ENCODE results near the gene PPIP5K1. TPM values are rescaled to one million over a fixed set of nuclear protein-coding genes. Genes with fewer than 3 reads are reported as not detected.

Gene PPIP5K1
- total RNA-seq, 1 experiment from 2014 or later = 7.7 TPM

DNA sequence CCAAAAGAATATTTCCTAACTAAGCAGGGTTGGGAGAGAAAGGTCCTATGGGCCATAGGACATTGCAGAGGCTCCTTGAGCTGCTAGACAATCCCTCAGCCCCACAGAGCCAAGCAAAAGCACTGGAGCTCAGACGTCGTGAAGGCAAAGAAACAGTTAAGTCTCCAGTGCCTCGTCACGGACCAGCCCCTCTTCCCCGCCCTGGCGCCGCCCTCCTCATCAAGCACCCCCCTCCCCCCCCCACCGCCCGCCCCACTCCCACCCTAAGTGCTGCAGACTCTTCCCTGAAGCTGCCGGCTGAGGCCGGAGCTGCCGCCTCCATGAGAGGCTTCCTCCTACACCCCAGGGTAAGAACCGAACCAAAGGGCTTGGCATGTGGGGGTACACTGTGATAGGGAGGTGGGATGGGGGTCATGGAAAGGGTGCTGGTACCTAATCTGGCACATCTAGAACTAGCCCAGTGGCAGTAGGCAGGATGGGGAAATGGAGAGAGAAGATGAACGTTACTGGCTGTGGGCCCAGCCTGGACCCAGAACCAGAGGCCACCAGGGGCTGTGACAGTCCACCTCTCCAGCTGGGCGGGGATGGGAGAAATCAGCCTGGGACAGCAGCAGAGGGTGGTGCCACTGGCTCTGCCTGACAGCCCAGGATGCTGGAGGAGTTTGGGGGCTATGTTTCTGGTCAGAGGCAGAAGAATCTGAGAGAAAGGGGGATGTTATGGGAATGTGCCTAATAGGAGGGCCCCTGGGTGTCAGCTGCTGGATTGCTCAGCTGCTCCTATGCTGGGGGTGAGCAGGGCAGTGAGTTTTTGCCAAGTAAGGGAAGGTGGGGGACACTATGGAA is 72.4 kb downstream of the PPIP5K1 start, which contains the start of gene MAP1A:
Gene MAP1A (plus strand): TSS at position 255 of the 843 bp plus-strand sequence. CDS start 3,866 bp downstream, outside the sequence.
- DNase-seq (ENCODE audit: low spot score) = peak; percentile 60

DNA sequence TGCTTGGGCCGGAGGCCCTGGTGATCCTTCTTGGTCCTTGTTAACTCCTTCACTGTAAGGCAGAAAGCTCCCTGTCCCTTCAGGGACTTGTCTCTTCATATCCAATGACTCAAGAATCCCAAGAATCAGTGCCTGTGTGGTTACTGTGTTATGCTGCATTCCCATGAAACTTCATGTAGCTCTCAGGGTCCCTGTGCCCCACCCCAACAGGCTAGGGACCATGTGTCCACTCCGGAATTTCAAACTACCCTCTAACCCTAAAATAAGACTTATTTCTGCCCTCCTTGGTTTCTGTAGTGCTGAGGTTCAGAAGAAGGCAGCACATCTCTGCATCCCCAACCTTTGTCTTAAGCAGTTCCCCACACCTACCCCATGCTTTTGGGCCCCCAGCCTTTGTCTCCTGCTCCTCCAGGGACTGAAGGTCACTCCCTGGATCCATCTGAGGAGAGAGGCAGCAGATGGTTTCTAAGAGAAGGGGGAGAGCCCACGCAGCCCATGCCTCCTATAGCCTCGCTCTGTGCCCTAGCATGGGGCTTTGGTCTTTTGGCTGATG is 73.1 kb downstream of the PPIP5K1 start:
- peak; percentile 40 for DNase-seq (ENCODE audit: low spot score)

DNA sequence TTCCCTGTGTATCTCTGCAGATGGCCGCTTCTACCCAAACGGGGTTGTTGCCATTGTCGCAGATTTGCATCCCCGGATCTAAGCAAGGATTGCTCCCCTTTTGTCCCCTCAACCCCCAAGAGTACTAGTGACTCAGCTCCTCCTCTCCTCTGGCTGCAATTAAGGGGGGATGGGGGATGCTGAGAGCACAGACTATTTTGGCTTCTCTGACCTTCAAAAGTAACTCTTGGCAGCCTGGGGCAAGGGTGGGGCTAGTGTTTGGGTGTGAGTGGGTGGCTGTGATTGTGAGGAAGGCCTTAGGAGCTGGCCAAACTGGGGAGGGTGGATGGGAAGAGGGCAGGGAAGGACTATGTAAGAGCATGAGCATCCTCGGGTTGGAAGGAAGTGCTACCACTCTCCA is 73.8 kb downstream of the PPIP5K1 start:
- no peak for DNase-seq (ENCODE audit: low spot score)

DNA sequence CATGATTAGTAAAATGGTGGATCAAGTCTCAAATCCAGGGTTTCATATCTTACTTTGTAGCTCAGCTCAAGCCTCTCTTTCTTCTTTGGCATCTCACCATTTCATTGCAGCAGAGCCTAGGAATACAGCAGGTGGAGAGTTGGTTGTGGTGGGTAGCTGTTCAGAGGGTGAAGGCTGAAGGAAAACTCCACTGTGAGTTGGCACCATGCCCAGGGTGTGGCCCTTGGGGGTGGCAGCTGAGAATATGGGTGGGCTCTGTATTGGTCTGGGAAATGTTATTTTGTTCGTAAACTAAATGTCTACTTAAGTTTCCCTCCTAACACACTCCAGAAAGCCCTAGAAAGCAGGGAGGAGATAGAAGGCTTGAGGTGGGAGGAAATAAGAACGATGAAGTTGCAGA is 74.3 kb downstream of the PPIP5K1 start:
- DNase-seq (ENCODE audit: low spot score) = no peak

DNA sequence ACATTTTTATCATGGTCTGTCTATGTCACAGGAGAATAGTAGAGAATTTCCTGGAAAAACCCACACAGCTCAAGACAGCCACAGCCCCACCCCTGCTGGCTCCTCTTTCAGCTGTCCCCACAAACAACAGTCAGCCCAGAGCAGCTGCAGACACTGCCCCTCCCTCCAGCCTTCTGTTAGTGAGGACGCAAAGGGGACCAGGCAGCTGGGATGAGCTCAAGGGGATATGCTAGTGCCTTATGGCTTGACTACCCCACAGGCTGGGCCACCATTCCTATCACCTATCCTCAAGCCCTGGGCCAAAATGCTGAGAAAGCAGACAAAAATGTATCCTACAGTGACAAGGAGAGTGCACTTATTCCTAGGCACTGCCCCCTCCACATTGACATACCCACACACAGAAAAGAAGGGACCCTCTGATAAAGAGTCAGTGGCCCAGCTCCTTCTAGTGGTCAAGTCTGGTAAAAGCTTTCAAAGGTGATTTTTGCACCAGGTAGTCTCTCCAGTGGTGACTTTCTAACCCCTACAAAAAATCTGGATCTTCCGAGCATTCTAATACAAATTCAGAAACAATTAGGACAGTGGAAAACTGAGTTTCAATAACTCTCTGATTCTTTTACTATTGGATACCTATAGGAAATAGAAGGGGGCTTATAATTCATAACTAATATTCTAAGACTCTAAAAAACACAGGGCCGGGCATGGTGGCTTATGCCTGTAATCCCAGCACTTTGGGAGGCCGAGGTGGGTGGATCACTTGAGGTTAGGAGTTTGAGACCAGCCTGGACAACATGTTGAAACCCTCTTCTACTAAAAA is 75.6 kb downstream of the PPIP5K1 start:
- no peak for DNase-seq (ENCODE audit: low spot score)

DNA sequence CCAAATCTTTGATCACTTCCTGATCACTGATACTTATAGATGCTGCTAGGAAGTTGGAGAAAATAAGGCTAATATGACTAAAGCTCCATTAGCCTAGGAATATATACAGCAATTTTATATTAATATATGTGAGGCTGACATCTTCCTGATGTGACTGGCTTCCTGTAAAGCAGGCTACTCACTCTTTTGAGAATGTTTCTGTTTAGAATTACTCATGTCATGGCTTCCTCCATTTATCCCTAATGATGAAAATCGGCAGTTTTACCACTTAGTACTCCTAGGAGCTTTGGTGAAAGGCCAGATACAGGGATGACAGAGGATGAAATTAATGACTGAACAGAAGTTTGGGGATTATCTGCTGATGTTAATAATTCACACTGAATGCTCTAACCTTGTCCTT is 76.5 kb downstream of the PPIP5K1 start:
- DNase-seq (ENCODE audit: low spot score) = no peak

DNA sequence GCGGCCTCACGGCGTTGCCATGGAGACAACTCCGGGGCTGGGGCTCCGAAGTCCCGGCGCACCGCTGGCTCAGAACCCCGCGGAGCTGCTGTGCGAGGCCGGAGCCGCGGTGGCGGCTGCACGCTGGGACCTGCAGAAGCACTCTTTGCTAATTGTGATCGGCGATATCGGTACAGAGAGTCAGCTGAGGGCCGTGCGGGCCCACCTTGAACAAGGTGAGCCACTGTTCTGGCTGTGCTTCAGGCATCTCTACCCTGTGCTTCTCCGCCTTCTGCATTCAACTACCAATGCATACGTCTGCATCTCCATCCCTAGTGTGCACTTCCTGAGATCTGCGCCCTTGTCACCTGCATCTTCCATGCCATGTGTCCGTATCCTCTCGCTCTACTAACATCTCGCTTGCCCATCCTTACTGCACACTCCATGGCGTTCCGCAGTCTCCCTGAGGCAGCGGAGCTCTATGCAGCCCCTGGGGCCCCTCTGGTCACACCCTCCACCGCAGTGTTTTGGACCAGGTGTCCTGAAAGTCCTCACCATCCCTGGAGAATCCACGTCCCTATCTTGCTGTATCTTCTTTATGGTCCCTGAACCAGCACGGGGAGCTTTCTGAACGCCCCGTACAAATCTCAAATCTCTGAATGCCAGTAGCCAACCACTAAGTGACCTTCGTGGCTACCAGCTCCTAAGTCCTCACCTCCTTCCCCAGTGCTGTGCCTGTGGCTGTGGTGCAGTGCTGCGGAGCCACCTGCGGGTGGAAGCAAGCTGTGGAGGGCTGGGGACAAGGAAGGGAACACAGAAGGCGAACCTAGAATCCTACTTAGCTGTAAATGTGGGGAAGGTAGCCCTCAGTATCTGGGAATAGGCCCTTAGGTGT is 78.8 kb downstream of the PPIP5K1 start:
- DNase-seq (ENCODE audit: low spot score) = peak; percentile 54

DNA sequence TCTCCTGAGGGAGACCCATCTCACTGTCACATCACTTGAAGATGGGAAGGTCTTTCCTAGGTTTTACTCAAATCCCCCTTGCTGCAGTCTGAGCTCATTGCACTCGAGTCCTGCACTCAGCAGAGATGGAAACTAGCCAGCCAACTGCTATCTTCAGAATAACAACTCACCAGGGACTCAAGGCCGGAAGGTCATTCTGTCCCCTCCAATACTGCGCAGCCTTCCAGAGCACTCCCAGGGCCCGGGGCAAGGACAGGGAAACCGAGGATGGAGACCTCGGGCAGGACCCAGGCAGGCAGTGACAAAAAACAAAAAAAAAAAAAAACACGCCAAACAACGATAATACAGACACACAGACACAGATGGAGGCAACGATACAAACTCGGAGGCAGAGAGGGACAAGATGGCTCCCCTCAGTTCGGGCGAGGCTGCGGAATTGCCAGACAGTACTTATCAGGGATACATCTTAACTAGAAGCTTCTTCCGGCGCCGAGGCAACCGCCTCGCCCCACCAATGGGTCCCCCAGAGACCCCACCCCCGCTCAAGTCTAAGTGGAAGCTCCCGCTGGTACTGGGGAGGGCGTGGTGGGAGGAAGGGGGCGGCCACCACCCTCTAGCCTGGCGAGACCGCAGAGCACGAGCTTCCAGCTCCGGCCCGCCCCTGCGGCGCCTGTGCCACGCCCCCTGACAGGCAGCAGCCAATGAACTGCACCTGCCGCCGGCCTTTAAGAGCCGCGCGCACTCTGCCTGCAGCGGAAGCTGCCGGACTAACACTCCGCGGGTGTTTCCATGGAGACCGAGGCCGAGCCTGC is 79.6 kb downstream of the PPIP5K1 start:
- peak; percentile 98 for DNase-seq (ENCODE audit: low spot score)

DNA sequence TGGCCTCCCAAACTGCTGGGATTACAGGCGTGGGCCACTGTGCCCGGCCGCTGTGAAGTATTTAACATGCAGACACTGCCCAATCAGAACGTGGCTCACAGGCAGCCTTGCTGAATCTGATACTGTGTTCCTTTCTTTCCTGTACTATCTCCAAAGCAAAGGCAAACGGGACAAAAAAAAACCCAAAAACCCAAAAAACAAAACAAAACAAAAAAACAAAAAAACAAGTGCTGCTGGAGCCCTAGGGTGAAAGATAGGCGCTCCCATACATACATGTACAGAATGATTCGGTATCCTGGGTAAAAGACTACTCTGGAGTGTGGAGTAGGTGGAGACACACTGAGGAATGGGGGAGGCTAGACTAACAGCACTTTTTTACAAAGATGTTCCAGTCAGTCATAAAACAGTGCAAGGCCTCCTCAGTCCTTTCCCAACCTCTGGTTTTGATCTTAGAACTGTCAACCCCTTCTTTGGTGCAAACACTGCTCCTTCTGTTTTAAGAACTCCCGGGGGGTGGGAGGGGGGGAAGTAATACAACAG is 80.3 kb downstream of the PPIP5K1 start:
- DNase-seq (ENCODE audit: low spot score) = no peak

DNA sequence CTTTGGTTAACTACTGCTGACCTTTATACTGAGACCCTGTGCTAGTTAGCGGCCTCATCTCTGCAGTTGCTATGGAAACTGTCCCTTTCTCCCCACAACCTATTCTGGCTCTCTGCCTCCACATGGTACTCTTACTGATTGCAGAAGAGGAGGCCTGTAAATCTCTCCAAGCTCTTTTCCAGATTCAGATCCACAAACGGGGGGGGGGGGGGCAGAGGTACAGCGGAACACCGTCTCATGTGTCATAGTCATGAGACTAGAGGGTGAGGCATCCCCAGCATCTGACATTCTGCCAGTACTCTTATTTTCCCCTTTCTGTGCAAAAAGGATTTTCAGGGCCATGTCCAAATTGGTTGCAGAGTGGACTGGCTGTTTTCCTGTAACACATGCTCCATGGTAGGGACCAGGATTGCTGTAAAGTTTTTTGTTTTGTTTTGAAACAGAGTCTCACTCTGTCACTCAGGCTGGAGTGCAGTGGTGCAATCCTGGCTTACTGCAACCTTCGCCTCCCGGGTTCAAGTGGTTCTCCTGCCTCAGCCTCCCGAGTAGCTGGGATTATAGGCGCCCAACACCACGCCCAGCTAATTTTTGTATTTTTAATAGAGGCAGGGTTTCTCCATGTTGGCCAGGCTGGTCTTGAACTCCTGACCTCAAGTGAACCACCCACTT is 80.9 kb downstream of the PPIP5K1 start:
- DNase-seq (ENCODE audit: low spot score) = peak; percentile 3

DNA sequence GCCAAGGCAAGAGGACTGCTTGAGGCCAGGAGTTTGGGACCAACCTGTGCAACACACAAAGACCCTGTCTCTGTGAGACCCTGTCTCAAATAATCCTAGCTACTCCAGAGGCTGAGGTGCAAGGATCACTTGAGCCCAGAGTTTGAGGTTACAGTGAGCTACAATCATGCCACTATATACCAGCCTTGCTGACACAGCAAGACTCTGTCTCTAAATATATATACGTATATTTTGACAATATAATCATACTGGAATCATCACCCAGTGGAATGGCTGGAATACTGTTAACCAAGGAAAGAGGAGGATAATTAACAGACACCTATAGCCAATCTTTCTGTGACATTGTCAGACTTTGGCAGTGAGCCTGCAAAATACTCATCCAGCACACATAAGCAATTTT is 81.6 kb downstream of the PPIP5K1 start:
- no peak for DNase-seq (ENCODE audit: low spot score)

DNA sequence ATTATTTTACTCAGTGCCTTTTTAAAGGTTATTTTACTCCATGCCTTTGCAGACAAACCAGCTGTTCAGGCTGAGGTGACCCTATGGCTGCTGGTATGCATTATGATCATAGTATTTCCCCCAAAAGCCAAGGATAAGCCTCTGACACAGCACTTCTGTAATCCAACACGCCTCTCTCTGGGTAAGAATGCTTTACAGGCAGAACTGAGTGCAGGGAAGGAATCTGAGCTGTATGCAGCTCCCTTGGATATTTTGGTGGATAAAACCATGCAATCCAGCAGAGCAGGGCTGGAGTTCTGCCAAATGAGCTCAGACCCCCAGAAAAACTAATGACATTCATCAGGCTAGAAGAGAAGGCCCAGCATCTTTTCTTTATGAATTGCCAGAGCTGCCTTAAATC is 84.3 kb downstream of the PPIP5K1 start:
- no peak for DNase-seq (ENCODE audit: low spot score)

DNA sequence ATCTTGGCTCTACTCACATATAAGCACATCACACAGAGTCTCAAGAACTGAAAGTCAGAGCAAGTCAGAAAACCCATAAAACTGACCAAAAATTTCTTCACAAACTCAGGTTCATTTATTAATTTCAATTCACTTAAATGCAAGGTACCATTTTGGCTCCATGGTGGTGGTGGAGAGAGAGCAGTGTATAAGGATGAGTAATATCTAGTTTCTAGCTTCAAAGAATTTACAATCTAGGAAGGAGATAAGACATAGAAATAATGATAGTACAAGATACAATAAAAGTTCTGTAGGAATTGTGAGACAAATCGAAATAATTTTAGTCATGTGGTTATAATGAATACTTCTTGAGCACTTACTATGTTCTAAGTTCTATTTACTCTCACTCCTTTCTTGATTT is 90.4 kb downstream of the PPIP5K1 start:
- no peak for DNase-seq (ENCODE audit: low spot score)

DNA sequence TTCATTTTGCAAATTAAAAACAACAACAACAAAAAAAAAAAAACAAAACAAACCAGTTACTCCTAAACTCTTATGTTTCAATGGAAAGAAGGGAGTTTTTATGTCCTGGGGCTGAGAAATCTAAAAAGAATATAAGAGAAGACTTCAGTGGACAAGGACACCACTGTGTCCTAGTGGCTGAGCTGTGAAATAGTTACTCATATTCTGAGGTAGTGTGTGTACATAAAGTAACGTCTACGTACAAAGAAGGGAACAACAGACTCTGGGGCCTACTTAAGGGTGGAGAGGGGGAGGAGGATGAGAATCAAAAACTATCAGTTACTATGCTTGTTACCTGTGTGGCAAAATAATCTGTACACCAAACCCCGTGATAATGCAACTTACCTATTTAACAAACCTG is 91.0 kb downstream of the PPIP5K1 start:
- DNase-seq (ENCODE audit: low spot score) = no peak

DNA sequence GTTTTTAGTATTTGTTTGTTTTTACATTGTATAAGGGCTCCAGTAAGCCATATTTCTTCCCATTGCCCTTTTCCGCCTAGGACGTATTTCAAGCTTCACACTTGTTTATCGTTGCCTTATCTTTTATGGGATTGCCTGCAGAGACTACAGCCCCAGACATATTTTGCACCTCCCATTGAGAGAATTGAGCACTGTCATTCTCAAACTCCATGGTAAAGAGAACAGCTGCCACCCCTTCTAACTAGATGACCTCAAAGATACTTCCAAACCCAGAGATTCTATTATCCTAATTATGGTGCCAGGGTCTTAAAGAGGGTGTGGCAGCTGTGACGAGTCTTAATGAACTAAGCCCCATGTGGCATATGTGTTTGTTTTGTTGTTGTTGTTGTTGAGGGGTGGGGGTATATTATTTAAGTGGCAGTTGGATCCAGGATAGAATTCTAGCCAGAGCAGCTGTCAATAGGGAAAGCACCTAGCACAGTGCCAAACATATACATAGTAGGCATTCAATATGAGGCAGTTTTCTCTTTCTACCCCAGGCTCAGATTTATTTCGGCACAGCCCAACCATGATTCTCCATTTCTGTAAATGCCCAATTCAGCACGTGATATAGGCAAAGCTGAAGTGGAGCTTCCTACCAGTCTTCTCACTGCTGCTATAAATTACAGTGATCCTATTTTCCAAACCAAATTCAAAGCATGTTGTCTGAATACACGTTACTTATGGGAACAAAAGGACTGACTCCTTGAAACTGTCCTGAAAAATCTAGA is 96.1 kb downstream of the PPIP5K1 start:
- DNase-seq (ENCODE audit: low spot score) = no peak

DNA sequence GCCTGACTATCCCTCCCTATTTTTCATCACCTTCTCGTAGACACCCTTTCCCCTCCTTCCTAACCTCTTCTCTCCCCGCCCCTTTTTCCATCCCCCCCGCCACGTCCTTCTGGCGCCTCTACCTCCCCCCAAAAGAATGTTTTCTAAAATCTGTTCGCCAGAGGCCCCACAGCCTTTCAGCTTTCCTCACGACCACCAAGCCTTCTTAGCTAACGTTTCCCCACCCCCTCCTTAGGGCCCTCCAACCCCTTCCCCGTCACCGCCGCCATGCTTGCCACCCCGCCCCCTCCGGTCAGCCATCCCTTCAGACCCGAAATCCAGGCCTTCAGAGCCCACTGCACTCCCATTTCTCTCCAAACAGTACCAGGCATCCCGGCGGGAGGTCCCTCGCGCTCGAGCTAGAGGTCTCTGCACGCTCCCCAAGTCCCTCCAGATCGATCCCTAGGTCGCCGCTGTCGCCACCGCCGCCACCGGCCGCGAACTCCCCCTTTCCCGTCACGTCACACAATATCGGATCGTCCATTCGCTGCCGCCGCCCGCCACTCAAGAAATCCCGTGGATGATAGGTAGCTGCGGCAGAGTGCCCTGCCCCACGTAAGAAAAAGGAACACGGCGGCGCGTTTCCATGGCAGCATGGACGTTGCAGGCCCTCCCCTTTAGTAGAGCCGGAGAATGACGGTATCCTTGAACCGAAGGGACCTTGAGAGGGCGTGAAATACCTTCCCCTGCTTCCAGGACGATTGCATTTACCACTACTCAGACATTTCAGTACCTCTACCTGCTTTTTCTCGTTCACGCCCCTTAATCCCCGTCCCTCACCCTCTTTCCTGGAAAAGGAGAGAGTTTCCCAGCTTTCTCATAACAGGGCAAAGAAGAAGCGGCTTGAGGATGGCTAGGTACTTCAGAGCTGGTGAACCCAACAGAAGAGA is 97.1 kb downstream of the PPIP5K1 start, which contains the start of gene TP53BP1:
Gene TP53BP1 (minus strand): TSS at position 484 of the 929 bp plus-strand sequence. CDS start 113 bp downstream, at position 371.
- DNase-seq (ENCODE audit: low spot score) = peak; percentile 95

DNA sequence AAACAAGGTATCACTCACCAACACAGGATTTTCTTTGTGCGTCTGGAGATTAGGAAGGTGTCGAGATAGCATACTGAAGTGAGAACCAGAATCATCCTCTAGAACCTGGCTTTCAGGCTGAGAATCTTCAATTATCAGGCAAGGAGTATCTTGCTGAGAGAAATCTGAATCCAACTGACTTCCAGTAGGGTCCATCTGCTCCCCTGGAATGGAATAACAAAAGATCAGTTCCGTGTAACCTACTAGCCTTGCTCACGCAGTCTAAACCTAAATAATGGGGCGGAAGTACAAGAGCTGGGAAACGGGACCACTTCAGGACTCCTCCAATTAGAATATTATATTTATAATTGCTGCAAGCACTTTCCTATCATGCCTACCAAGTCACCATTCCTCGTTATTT is 97.7 kb downstream of the PPIP5K1 start:
- no peak for DNase-seq (ENCODE audit: low spot score)

DNA sequence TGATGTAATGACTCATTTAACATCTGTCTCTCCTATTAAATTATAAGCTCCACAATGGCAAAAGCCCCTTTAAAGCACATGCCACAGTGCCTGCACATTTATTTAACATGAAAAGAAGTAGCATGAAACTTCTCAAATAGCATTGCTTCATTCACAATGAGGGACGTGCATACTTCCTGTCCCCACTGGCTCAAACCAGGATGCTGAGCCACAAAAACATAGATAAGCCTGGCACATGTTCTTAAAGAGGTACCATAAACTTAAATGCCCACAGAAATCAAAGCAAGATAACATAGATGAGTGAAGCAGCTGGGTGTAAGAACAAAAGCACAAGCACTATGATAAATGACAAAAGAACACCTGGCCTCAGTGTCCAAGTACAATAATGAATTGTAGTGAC is 100.8 kb downstream of the PPIP5K1 start:
- no peak for DNase-seq (ENCODE audit: low spot score)
